PC-9 (cell line): ENCODE measurements around the gene AGBL4.

Experiments used
- EZH2 ChIP-seq: fragments of 200-600 bp; sonication (generic); IDR thresholded peaks from 2 replicates; pipeline ENCODE4 v1.8.0; 2017; ENCODE audit warnings: antibody characterized with exemption, low read depth
- TF ChIP-seq, protein P1 (sequence below): fragments of 200-600 bp; sonication (generic); conservative IDR thresholded peaks from 2 replicates; pipeline ENCODE4 v1.6.1; 2017; ENCODE audit warnings: mixed run types, antibody characterized with exemption, mild to moderate bottlenecking, moderate library complexity

DNA sequence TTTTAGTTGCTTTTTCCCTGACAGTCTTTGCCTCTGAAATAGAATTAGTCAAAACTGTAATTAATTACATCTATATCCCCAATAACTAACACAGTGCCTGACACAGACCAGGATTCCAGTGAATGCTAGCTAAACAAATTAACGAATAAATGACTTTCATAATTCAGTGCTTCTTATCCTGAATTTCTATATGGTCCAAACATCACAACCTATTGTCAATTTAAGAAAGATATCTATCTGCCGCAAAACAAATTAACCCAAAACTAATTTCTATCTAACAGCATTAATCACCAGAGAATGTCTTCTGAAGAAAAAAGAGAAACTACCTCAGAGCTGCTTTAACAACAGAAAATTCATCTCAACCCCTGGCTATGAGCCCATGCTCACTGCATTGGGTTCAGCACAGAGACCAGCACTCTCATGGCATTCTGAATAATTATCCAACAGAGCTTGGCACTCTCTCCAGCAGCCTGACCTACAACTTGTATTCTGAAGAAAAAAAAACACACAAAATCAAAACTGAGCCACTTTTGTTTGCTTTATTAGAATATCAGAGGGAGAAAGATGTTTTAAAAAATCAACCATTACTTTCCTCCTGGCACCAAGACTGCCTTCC lies 699.7 kb downstream of the AGBL4 start:
- TF ChIP-seq, protein P1, sequence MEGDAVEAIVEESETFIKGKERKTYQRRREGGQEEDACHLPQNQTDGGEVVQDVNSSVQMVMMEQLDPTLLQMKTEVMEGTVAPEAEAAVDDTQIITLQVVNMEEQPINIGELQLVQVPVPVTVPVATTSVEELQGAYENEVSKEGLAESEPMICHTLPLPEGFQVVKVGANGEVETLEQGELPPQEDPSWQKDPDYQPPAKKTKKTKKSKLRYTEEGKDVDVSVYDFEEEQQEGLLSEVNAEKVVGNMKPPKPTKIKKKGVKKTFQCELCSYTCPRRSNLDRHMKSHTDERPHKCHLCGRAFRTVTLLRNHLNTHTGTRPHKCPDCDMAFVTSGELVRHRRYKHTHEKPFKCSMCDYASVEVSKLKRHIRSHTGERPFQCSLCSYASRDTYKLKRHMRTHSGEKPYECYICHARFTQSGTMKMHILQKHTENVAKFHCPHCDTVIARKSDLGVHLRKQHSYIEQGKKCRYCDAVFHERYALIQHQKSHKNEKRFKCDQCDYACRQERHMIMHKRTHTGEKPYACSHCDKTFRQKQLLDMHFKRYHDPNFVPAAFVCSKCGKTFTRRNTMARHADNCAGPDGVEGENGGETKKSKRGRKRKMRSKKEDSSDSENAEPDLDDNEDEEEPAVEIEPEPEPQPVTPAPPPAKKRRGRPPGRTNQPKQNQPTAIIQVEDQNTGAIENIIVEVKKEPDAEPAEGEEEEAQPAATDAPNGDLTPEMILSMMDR = no peak
- TF ChIP-seq EZH2 = no peak
